Muscle of leg (tissue), 16 donors: ENCODE results near the gene SIRT3. TPM values are rescaled to one million over a fixed set of nuclear protein-coding genes. Genes with fewer than 3 reads are reported as not detected.

Source experiments
- DNase-seq: peaks from one replicate; pipeline ENCODE4 v3.0.0; 2013
- H3K27ac ChIP-seq: one replicate; pipeline ENCODE4 v1.5.1; 2013; ENCODE audit warnings: mild to moderate bottlenecking, low read length, control low read depth
- H3K27me3 ChIP-seq: one replicate; pipeline ENCODE4 v1.6.1; 2013; ENCODE audit warnings: low read length; ENCODE audit not compliant: control insufficient read depth, insufficient read depth
- H3K36me3 ChIP-seq: one replicate; pipeline ENCODE4 v1.6.1; 2013; ENCODE audit warnings: low read length; ENCODE audit not compliant: control insufficient read depth, insufficient read depth
- H3K4me1 ChIP-seq: one replicate; pipeline ENCODE4 v1.6.1; 2013; ENCODE audit warnings: low read length; ENCODE audit not compliant: control insufficient read depth, insufficient read depth
- H3K4me3 ChIP-seq: one replicate; pipeline ENCODE4 v1.5.1; 2013; ENCODE audit warnings: low read length, control low read depth
- H3K9me3 ChIP-seq: replicated peaks from 2 replicates; pipeline ENCODE4 v1.6.1; 2013; ENCODE audit warnings: low read depth, low read length; ENCODE audit not compliant: control insufficient read depth
- WGBS: methylation state at CpG from one replicate; pipeline ENCODE4 v1.1.5; 2013; ENCODE audit warnings: missing lambda C conversion rate; ENCODE audit not compliant: insufficient coverage; 5-methylcytosine and 5-hydroxymethylcytosine counted together
- long read RNA-seq, 11 donors: transcript quantifications; one replicate each; lab custom pipeline, GENCODE V29; 2026
- polyA plus RNA-seq, 8 donors: library from polyadenylated mRNA; unstranded; fragments of 120-200 nt; gene quantifications; one replicate each; pipeline versions ENCODE4 v1.2.1 to v1.2.3, GENCODE V29; 2013; ENCODE audit warnings: inconsistent platforms in 1 of 8, low replicate concordance in 1 of 8; ENCODE audit not compliant: insufficient read length in 8 of 8, insufficient read depth in 1 of 8
- total RNA-seq: library from RNA; stranded (reverse); fragments of 120-200 nt; gene quantifications from one replicate; pipeline ENCODE4 v1.2.4, GENCODE V29; 2013

Gene SIRT3
- total RNA-seq, result 13.7 TPM
- 10 to 100 TPM; 17.4 to 27.1 (median 23.9) TPM for polyA plus RNA-seq
- long read RNA-seq, donor 1, partial matches to known transcripts, result 23 of 58 reads
- long read RNA-seq, donor 1, other reads (novel, unspliced or antisense), result 29 of 58 reads
- long read RNA-seq, donor 2, result 0 reads
- long read RNA-seq, donor 3, transcript SIRT3-201 (7 exons, 2,543 nt), result major isoform, 7 of 8 reads
- long read RNA-seq, donor 3, partial matches to known transcripts, result 0 of 8 reads
- long read RNA-seq, donor 3, other reads (novel, unspliced or antisense), result 0 of 8 reads
- long read RNA-seq, donor 4, partial matches to known transcripts, result 0 of 4 reads
- long read RNA-seq, donor 4, other reads (novel, unspliced or antisense), result 0 of 4 reads
- long read RNA-seq, donor 5, transcript SIRT3-201 (7 exons, 2,543 nt), result major isoform, 8 of 13 reads
- long read RNA-seq, donor 5, partial matches to known transcripts, result 0 of 13 reads
- long read RNA-seq, donor 5, other reads (novel, unspliced or antisense), result 0 of 13 reads
- long read RNA-seq, donor 6, transcript SIRT3-201 (7 exons, 2,543 nt), result major isoform, 8 of 10 reads
- long read RNA-seq, donor 6, partial matches to known transcripts, result 0 of 10 reads
- long read RNA-seq, donor 6, other reads (novel, unspliced or antisense), result 0 of 10 reads
- long read RNA-seq, donor 7, partial matches to known transcripts, result 0 of 3 reads
- long read RNA-seq, donor 7, other reads (novel, unspliced or antisense), result 0 of 3 reads
- long read RNA-seq, donor 8, partial matches to known transcripts, result 0 of 3 reads
- long read RNA-seq, donor 8, other reads (novel, unspliced or antisense), result 0 of 3 reads
- long read RNA-seq, donor 9, partial matches to known transcripts, result 0 of 3 reads
- long read RNA-seq, donor 9, other reads (novel, unspliced or antisense), result 0 of 3 reads
- long read RNA-seq, donor 10, transcript SIRT3-201 (7 exons, 2,543 nt), result major isoform, 7 of 7 reads
- long read RNA-seq, donor 10, partial matches to known transcripts, result 0 of 7 reads
- long read RNA-seq, donor 10, other reads (novel, unspliced or antisense), result 0 of 7 reads
- long read RNA-seq, donor 11, partial matches to known transcripts, result 0 of 1 reads
- long read RNA-seq, donor 11, other reads (novel, unspliced or antisense), result 0 of 1 reads

GRCh38 chr11:235997-236773 is at the start of gene SIRT3:
Gene SIRT3, minus strand, starts transcription at chr11:236342. Its CDS starts 14 bp downstream, at chr11:236328.
- peak within 1 kb of the TSS; percentile 98 for H3K27ac ChIP-seq
- H3K36me3 ChIP-seq, result peaks cover 12% of the 10 kb centered on the region
- peaks cover 10% of the 10 kb centered on the region for H3K4me1 ChIP-seq
- peak within 1 kb of the TSS; percentile 98 for H3K4me3 ChIP-seq
- no peaks in the 10 kb centered on the region for H3K27me3 ChIP-seq
- no peaks in the 10 kb centered on the region for H3K9me3 ChIP-seq
- 0% methylated on average over 24 of the region's 70 CpGs for WGBS
- DNase-seq, result peak; percentile 93

- DNase-seq, result no peak
- H3K27ac ChIP-seq, result no peak overlapping the region
- no peaks in the 10 kb centered on the region for H3K9me3 ChIP-seq
- H3K4me3 ChIP-seq, result no peak overlapping the region
- no peaks in the 10 kb centered on the region for H3K36me3 ChIP-seq
- H3K4me1 ChIP-seq, result peaks cover 20% of the 10 kb centered on the region
- WGBS, result 64% methylated on average over 4 of the region's 8 CpGs
- peaks cover 64% of the 10 kb centered on the region for H3K27me3 ChIP-seq
These were observed 49.7 kb upstream of the SIRT3 start for GRCh38 chr11:285894-286220.

- H3K4me1 ChIP-seq, result peaks cover 17% of the 10 kb centered on the region
- peaks cover 69% of the 10 kb centered on the region for H3K27me3 ChIP-seq
- H3K4me3 ChIP-seq, result no peak overlapping the region
- no peaks in the 10 kb centered on the region for H3K36me3 ChIP-seq
- no peak for DNase-seq
- H3K9me3 ChIP-seq, result no peaks in the 10 kb centered on the region
- H3K27ac ChIP-seq, result no peak overlapping the region
- WGBS, result 75% methylated on average over 27 of the region's 29 CpGs
These were observed 49.1 kb upstream of the SIRT3 start for GRCh38 chr11:285021-285893.

GRCh38 chr11:284105-285020 is 48.2 kb upstream of the SIRT3 start:
- H3K27me3 ChIP-seq, result peaks cover 78% of the 10 kb centered on the region
- H3K4me3 ChIP-seq, result no peak overlapping the region
- DNase-seq, result no peak
- H3K27ac ChIP-seq, result no peak overlapping the region
- no peaks in the 10 kb centered on the region for H3K9me3 ChIP-seq
- peaks cover 15% of the 10 kb centered on the region for H3K4me1 ChIP-seq
- H3K36me3 ChIP-seq, result no peaks in the 10 kb centered on the region
- WGBS, result 73% methylated on average over 18 of the region's 24 CpGs

- Histone ChIP-seq H3K27ac (no peak overlapping the region), H3K36me3 (no peaks in the 10 kb centered on the region), H3K4me1 (peaks cover 14% of the 10 kb centered on the region), H3K4me3 (no peak overlapping the region), H3K27me3 (peaks cover 86% of the 10 kb centered on the region), H3K9me3 (no peaks in the 10 kb centered on the region)
- no peak for DNase-seq
- 82% methylated on average over 13 of the region's 23 CpGs for whole genome bisulfite sequencing
These were observed 47.4 kb upstream of the SIRT3 start for GRCh38 chr11:283405-284104.

- H3K4me1 ChIP-seq, result peaks cover 7% of the 10 kb centered on the region
- DNase-seq, result no peak
- no peaks in the 10 kb centered on the region for H3K9me3 ChIP-seq
- WGBS, result 29% methylated on average over 1 of the region's 13 CpGs
- H3K27ac ChIP-seq, result no peak overlapping the region
- H3K36me3 ChIP-seq, result no peaks in the 10 kb centered on the region
- peaks cover 86% of the 10 kb centered on the region for H3K27me3 ChIP-seq
- H3K4me3 ChIP-seq, result no peak overlapping the region
These were observed 46.7 kb upstream of the SIRT3 start for GRCh38 chr11:282630-283360.

GRCh38 chr11:282171-282570 is 46.0 kb upstream of the SIRT3 start:
- peaks cover 86% of the 10 kb centered on the region for H3K27me3 ChIP-seq
- H3K27ac ChIP-seq, result no peak overlapping the region
- no peak overlapping the region for H3K4me3 ChIP-seq
- H3K4me1 ChIP-seq, result peaks cover 6% of the 10 kb centered on the region
- no peaks in the 10 kb centered on the region for H3K36me3 ChIP-seq
- H3K9me3 ChIP-seq, result no peaks in the 10 kb centered on the region
- DNase-seq, result no peak
- WGBS, result no CpG with 5 or more reads among the region's 4 CpGs
